Stimulated activated CD4-positive, alpha-beta T cell treated with anti-CD3 and anti-CD28 coated beads, TNF-alpha, amount 100 ng/mL, for 24 hours (primary cell): ENCODE results near the gene CPA2.
"Not testable (repeated sequence)": the region's sequence is repeated elsewhere in the genome, so short reads cannot be mapped to it uniquely, and the experiment has no call there.

Experiments
- DNase-seq, 3 experiments: peaks; one replicate each; pipeline ENCODE4 v3.0.0-alpha.2; 2020; ENCODE audit warnings: low read depth in 3 of 3

The CPA2 gene

DNA sequence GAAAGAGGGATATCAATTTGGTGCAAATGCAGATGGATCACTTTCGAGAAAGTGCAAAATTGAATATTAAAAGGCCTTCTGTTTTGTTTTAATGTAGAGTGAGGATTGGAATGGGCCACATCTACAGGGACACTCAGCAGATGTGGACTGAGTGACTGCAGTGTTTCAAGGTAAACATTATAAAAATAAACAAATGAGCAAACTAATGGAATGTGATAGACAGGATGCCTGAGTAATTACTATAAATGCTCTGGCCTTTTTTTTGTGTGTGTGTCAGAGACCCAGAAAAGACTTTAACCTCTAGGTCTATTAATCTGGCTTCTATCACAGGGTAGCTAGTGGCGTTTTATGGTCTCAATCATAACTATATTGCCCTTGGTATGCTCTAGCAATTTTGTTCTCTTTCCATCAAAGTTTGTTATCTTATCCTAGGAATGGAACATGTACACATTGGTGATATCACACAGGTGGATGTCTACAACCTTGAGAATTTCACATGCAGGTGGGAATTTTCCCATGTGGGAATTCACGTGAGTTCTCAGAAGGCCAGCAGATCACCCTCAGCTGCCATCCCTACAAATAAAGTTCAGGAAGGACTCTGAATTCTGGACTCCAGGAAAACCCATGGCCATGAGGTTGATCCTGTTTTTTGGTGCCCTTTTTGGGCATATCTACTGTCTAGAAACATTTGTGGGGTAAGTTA lies at the start of gene CPA2:
CPA2 (plus strand) TSS at position 606 of the 703 bp plus-strand sequence; CDS start at position 625, 19 bp downstream.
- no peak for DNase-seq

DNA sequence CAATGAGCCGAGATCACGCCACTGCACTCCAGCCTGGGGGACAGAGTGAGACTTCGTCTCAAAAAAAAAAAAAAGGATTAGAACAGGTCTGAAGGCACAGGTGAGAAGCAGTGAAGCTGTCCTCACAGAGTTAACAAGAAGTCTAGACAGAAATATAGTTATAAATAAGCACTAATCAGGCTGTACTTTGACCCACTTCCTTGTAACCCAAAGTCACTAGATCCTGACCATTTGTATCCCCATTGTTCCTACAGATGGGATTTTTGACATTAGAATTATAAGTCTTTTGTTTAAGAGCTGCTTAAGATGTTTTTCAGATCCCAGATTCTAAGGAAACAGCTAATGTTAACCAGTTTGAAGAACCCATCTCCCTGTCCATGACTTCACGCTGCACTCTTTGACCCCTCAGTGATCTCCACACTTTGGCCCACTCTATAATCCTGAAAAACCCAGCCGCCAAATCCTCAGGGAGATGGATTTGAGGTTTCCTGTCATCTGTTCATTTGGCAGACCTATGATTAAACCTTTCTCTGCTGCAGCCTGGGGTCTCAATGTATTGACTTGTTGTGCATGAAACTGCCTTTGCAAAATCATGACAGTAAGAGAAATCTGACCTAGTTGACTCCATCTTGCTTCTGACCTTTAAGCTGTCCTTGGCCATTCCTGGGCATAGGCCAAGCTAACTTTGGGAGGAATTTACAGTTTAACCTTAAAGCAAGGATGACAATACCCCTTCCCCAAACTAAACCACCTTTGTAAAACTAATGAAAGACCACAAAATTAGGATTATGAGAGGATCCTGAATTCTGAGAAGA lies 47.6 kb upstream of the CPA2 start:
- DNase-seq, result no peak

DNA sequence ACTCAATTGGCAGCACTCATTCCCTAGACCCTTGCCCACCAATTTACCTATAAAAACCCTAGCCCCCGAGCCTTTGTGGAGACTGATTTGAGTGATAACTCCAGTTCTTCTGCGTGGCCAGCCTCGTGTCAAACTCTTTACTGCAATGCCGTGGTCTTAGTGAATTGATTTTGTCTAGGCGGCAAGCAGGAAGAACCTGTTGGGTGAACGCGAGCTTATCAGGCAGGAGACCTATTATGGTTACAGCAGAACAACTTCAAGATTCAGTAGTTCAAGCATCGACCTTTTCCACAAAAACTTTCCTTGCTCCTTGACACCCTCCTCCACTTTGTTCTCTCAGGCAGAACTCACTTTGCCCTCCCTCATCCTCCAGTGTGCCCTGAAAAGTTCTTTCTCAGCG lies 46.8 kb upstream of the CPA2 start:
- DNase-seq, result no peak

DNA sequence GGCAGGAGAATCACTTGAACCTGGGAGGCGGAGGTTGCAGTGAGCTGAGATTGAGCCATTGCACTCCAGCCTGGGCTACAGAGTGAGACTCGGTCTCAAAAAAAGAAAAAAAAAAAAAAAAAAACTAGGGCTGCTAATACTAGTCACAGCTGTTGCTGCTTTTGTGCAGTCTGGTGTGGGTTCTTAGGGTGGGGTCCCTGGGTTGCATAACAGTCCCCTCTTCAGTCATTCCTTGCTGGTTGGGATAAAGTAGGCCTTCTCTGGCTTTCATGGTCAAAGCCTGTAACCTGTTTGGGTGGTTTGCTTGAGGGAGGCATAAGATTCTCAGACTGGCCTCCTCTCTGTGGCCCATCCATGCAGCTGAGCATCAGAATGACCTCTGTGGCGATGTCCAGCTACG lies 44.9 kb upstream of the CPA2 start:
- DNase-seq, result no peak

DNA sequence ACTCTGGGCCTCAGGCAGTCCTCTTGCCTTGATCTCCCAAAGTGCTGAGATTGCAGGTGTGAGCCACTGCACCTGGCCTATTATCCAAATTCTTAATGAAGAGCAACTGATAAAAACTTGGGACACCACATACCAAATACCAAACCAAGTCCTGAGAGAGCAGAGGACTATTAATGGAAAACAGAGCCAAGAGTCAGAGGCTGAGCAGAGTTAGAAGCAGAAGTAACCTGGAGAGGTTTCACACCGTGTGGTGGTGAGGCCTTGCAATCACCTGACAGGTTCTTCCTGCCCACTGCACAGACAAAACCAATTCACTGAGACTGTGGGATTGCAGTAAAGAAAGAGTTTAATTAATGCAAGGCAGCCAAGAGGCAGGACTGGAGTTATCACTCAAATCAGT lies 43.0 kb upstream of the CPA2 start:
- DNase-seq, result no peak

DNA sequence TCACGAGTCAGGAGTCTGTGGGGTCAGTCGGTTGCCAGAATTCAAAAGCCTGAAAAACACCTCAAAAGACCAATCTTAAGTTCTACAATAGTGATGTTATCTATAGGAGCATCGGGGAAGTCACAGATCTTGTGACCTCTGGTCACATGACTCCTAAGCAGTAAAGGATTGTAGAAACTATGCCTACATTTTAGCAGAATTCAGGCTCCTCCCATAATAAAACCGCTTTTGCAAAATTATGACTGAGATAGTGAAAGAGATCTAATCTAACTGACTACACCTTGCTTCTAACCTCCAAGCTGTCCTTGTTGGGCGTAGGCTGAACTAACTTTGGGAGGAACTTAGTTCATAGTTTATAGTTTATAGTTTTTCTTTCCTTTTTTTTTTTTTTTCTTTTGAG lies 42.5 kb upstream of the CPA2 start:
- DNase-seq, result no peak

DNA sequence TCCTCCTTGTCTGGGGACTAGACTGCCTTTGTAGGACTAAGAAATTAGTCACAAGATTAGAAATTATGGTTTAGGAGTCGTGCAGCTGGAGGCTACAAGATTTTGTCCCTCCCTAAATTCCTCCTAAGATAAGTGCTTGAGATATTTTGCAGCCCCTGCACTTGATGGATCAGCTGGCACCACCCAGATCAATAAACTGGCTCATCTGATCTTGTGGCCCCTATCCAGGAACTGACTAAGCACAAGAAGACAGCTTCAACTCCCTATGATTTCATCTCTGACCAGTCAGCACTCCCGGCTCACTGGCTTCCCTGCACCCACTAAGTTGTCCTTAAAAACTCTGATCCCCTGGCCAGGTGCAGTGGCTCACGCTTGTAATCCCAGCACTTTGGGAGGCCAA lies 41.7 kb upstream of the CPA2 start:
- not testable (repeated sequence) for DNase-seq

DNA sequence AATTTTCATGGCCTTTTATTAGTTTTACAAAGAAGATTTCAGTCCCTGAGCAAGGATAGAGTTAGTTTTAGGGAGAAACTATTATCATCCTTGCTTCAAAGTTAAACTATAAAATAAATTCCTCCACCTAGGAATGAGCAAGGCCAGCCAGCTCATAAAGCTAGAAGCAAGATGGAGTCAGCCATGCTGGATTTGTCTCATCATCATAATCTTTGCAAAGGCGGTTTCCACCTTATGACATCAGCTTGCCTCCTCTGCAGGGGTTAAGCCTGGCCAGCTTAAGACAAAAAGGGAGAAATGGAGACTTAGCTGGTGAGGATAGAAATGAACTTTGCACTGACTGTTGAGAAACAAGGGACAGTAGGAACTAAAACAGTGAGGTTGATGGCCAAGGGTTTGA lies 40.3 kb upstream of the CPA2 start:
- no peak for DNase-seq

DNA sequence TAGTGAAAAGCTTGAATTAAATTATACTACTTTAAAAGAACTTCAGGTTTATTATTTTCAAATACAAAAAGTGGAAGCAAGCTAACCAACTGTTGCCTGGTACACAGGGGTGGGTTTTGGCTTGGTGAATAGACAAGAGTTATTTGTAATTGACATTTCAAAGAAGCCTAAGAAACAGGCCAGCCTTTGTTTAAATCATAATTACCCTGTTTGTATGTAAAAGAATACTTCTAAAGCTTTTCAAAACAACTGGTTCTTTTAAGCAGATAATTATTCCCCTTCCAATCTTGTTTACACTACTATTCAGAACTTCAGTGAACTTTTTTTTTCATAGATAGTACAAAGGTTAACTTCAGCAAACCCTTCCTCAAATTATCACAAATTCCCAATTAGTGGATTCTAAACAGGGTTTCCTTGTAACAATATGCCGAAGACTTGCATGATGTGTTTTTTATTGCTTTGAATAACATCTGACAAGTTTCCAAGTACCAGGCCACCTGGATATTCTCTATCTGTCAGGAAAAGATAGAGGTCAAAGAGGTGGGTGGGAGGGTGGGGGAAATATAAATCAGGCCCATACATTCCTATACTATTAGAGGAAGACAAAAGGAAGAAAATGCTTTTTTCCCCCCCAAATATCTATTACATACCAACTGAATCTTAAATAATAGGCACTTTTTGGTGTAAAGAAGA lies 38.6 kb upstream of the CPA2 start:
- DNase-seq, result no peak

DNA sequence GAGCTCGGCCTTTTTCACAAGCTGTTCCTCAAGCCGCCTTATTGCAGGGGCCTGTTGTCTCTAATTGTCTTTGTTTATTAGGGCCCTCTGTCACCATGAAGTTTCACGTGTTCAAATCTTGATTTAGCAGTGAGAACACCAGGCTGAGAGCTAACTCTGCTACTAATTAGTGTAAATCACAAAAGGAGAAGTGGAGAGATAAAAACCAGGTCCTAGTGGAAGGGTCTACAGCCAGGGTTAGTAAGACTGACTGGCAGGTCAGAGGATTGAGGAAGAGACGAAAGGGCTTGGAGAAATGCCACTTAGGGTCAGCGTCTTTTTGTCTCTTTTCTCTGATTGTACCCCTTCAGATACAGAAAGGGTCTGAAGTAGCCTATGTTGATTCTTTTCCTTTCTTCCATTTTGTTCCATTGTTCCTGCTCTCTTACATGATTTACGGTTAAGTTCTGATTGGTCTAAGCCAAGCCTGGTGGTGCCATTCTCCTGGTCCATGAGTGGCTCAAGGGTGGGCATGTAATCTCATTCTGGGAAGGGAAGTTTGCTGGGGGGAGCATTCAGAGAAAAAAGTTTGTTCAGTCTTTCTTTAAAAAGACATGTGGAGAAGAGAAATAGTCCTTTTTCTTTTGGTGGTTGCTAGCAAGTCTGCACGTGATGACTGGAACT lies 37.7 kb upstream of the CPA2 start:
- DNase-seq, result no peak

DNA sequence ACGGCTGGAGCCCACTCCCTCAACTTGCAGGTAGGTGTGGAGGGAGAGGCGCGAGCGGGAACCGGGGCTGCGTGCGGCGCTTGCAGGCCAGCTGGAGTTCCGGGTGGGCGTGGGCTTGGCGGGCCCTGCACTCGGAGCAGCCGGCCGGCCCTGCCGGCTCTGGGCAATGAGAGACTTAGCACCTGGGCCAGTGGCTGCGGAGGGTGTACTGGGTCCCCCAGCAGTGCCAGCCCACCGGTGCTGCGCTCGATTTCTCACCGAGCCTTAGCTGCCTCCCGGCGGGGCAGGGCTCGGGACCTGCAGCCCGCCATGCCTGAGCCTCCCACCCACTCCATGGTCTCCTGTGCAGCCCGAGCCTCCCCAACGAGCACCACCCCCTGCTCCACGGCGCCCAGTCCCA lies 36.7 kb upstream of the CPA2 start:
- not testable (repeated sequence) for DNase-seq

DNA sequence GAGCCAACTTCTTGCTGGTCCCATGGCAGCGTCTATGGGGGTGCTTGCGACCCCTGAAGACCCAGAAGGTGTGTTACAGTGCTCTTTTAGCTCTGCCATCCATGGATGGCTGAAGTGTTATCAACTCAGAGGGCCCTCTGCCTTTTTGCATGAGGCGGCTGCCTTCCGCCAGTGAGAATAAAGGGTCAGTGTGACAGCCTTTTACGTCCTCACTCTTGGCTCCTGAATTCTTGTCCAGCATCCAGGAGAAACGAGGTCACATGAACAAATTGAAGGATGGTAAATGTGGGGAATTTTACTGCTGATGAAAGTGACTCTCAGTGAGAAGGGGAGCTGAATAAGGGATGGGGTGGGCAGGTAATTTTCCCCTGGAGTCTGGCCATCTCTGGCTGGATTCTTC lies 34.9 kb upstream of the CPA2 start:
- no peak for DNase-seq

DNA sequence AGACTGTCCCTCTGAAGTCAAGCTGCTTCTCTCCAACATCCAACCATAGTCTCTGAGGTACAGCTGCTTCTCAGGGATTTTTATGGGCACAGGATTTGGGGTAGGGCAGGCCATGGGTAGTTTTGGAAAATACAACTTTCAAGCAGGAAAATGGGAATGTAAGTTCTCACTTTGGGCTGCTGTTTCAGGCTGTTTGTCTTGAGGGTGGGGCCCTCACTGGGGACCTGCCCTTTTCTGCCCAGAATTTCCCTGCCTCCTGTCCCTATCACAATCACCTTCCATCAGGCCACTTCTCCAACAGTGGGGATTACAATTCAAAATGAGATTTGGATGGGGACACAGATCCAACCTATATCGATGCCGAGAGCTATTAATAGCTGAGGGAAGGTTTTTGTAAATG lies 34.5 kb upstream of the CPA2 start:
- DNase-seq, result no peak

DNA sequence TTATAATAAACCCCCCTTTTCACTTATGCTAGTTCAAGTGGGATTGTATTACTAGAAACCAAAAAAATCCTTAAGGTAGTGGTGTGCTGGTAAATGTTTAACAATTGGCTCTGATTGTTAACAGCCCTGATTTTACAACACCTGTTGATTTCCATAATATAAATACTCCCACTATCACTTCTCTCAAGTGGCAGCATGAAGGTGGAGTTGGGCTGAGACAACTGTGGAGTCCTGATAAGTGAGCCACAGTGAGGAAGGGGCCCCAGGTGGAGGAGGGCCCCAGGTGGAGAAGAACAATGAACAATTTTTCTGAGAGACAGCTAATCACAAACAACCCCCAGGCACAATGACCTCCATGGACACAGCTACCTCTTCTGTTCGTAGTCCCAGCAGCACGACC lies 32.6 kb upstream of the CPA2 start:
- DNase-seq, result no peak

DNA sequence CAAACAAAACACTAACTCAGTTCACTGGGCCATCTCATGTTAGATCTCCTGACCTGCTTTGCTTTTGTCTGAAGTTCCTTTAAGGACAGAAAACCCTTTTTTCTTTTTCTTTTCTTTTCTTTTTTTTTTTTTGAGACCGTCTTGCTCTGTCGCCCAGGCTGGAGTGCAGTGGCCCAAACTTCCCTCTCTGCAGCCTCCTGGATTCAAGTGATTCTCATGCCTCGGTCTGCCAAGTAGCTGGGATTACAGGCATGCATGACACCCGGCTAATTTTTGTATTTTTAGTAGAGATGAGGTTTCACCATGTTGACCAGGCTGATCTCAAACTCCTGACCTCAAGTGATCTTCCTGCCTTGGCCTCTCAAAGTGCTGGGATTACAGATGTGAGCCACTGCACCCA lies 30.3 kb upstream of the CPA2 start:
- not testable (repeated sequence) for DNase-seq

DNA sequence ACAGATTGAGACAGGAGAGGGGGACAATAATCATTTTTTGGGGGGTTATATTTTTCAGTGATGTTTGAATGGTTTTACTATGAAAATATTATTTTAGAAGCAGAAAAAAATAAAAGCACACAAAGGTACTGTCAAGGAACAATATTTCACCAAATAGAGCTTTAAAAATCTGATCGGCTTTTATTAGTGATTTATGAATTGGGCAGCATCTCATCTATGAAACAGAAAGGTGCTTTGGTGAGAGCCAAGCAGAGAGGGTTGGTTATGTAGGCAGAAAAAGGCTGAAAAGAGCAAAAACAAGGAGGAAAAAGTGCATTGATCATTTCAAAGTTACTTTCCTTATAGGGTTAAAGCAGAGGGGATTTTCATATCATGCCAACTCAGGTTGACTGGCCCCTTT lies 26.4 kb upstream of the CPA2 start:
- no peak for DNase-seq

DNA sequence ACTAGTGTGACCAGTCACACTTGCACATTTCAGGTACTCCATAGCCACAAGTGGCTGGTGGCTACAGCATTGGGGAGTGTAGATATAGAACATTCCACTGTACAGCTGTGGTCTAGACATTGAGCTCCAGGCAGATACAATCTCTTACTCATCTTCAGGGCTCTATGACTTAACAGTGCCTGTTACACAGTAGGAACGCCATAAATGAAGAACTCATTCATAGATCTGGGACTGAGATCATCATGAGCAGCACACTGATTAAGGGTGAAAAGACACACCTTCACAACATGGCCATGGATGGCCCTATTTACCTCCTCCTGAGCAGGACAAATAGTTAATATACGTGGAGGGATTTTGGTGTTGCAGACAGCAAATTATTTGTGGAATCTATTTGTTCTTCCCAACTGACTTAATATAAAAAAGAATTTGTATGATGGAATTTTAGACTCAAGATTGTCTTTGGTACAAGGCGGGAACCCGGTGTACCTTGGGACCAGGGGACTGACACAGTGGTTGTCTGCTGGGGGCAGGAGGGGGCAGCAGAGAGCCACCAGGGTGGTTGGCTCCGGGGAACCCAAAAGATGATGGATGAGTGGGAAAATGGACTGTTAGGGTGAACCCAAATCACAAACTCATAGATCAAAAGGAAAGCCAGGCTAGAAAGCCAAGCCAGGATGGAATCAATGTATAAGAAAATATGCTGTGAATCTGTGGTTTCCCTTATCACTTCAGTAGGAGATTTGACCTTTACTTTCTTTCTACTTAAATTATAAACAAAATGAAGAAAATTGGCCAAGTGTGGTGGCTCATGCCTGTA lies 24.3 kb upstream of the CPA2 start:
- peak; percentile 32 to 63 (median 39) for DNase-seq

DNA sequence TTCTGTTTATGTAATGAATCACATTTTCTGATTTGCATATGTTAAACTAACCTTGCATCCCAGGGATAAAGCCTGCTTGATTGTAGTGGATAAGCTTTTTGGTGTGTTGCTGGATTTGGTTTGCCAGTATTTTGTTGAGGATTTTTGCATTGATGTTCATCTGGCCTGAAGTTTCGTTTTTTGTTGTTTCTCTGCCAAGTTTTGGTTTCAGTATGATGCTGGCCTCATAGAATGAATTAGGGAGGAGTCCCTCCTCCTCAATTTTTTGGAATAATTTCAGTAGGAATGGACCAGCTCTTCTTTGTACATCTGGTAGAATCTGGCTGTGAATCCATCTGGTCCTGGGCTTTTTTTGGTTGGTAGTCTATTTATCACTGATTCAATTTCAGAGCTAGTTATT lies 23.2 kb upstream of the CPA2 start:
- not testable (repeated sequence) for DNase-seq

DNA sequence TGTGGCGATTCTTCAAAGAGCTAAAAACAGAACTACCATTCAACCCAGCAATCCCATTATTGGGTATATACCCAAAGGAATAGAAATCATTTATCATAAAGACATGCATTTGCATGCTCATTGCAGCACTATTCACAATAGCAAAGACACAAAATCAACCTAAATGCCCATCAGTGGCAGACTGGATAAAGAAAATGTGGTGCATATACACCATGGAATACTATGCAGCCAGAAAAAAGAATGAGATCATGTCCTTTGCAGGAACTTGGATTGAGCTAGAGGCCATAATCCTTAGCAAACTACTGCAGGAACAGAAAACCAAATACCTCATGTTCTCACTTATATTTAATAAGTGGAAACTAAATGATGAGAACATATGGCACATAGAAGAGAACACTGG lies 20.2 kb upstream of the CPA2 start:
- DNase-seq, result not testable (repeated sequence)

DNA sequence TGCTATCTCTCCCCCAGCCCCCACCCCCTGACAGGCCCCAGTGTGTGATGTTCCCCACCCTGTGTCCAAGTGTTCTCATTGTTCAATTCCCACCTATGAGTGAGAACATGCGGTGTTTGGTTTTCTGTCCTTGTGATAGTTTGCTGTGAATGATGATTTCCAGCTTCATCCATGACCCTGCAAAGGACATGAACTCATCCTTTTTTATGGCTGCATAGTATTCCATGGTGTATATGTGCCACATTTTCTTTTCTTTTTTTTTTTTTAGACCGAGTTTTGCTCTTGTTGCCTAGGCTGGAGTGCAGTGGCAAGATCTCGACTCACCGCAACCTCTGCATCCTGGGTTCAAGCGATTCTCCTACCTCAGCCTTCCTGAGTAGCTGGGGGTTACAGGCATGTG lies 17.8 kb upstream of the CPA2 start:
- DNase-seq, result not testable (repeated sequence)

DNA sequence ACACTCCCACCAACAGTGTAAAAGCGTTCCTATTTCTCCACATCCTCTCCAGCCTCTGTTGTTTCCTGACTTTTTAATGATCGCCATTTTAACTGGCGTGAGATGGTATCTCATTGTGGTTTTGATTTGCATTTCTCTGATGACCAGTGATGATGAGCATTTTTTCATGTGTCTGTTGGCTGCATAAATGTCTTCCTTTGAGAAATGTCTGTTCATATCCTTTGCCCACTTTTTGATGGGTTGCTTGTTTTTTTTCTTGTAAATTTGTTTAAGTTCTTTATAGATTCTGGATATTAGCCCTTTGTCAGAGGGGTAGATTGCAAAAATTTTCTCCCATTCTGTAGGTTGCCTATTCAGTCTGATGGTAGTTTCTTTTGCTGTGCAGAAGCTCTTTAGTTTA lies 17.0 kb upstream of the CPA2 start:
- not testable (repeated sequence) for DNase-seq
